ENCODE measurements around the gene TMEM80.

- no peak for TF ChIP-seq EZH2 (IDR thresholded peaks at IDR 0.05; ENCODE audit: low read depth, unreplicated experiment)
- no peak for TF ChIP-seq CTCF (conservative IDR thresholded peaks at IDR 0.05; ENCODE audit: low read depth in 2 of 2)
- TF ChIP-seq ZNF114 (CRISPR knock-in tag; IDR thresholded peaks at IDR 0.05), result no peak
- no peak for TF ChIP-seq REST (IDR thresholded peaks at IDR 0.05; ENCODE audit: unreplicated experiment)
- TF ChIP-seq EZH2phosphoT487 (IDR thresholded peaks at IDR 0.05; ENCODE audit: unreplicated experiment), result no peak
- TF ChIP-seq JUNB (IDR thresholded peaks at IDR 0.05; ENCODE audit: unreplicated experiment), result no peak
- no peak for TF ChIP-seq POLR2AphosphoS5 (IDR thresholded peaks at IDR 0.05; ENCODE audit: low read depth)
- TF ChIP-seq ZNF331 (CRISPR knock-in tag; IDR thresholded peaks at IDR 0.05; ENCODE audit: low read depth), result no peak
- no peak for TF ChIP-seq ETS1 (IDR thresholded peaks at IDR 0.05)
- no peak for TF ChIP-seq STAT1 (IDR thresholded peaks at IDR 0.05; ENCODE audit: unreplicated experiment)
These were observed 2.2 kb downstream of the TMEM80 start for GRCh38 chr11:697811-698311.
